Colonic mucosa (tissue), 4 donors: ENCODE measurements around the gene RMC1. TPM values are rescaled to one million over a fixed set of nuclear protein-coding genes. Genes with fewer than 3 reads are reported as not detected.

Experiments
- DNase-seq: peaks from one replicate; pipeline ENCODE4 v3.0.0-alpha.2; 2020
- H3K27ac ChIP-seq: fragments of 200-600 bp; one replicate; pipeline ENCODE4 v1.8.0; 2021
- H3K27me3 ChIP-seq: fragments of 200-600 bp; one replicate; pipeline ENCODE4 v1.8.0; 2021
- H3K36me3 ChIP-seq: fragments of 200-600 bp; one replicate; pipeline ENCODE4 v1.8.0; 2021
- H3K4me1 ChIP-seq: fragments of 200-600 bp; one replicate; pipeline ENCODE4 v1.8.0; 2021; ENCODE audit warnings: mild to moderate bottlenecking
- H3K4me3 ChIP-seq: fragments of 200-600 bp; one replicate; pipeline ENCODE4 v1.8.0; 2021
- H3K9ac ChIP-seq, 2 donors: one replicate each; pipeline ENCODE4 v1.7.0; 2013; ENCODE audit warnings: control low read depth in 2 of 2, low read depth in 2 of 2, low read length in 2 of 2
- H3K9me3 ChIP-seq: fragments of 200-600 bp; one replicate; pipeline ENCODE4 v1.8.0; 2021
- intact Hi-C: fragments of 100-400 bp; cut with DNase I; formaldehyde crosslinking; loops from one replicate; pipeline ENCODE4 v1.14.1; 2022
- total RNA-seq, 2 donors: library from RNA; stranded (reverse); fragmentation: NEBNext Ultra II Directional in 1 of 2; extraction: Animal tissue kit (Norgen Biotek cat#: 25700) in 1 of 2; gene quantifications; one replicate each; pipeline ENCODE4 v1.2.1, GENCODE V29; 2021
- TF ChIP-seq, protein P1 (sequence below): fragments of 200-600 bp; IDR thresholded peaks from one replicate; pipeline ENCODE4 v1.8.0; 2022; ENCODE audit warnings: antibody characterized with exemption, mild to moderate bottlenecking
- donor health status: healthy.
- donor health status: DM: no; HTN: no; CAD: no.
- donor health status: DM: no; HTN: no; CAD: no.

Gene RMC1
- total RNA-seq, 2 donors from 2014 or later = 28.4 to 34.9 TPM

DNA sequence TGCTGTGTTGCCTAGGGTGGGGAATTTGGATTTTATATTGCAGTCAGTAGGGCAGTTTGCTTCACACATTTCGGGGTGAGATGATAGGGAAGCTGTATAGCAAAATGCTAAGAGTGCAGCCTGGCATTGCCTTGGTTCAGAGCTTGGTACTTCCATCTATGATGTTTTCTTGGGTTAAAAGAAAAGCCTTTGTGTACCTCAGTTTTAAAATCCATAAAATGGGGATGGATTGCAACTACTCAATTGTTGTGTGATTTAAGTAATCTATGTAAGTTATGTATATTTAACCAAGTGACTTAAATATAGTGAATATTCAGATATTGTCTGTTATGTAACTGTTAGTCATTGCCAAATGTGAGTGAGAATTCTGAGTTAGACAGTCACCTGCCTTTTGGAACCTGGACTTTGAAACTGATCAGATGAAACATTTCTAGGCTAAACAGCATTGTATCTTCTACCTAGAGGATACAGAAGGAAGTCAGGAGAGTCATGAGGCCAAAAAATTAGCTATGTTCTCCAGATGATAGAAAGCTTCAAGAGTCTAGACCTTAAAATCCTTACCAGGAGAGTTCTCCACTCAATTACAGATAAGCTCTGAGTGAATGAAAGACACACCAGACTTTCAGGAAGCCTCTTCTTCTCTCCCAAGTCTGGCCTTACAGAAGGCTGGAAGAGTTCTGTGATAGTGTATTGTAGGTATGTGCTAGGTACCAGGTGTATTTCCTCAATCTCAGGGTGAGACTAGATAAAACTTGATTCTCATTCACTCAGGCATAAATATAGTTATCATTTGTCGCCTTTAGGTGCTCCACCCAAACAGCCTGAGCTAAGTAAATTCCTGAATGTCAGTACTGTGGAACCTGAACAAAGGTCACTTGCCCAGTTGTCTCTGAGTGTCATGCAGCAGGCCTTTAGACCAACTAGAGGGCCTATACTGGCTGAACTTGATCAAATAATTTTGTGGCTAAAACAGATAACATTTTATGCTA, 42.7 kb upstream of the RMC1 start:
- intact Hi-C loops = no loop called here
- Histone ChIP-seq H3K9me3 (no peaks in the 10 kb centered on the region), H3K4me1 (peaks cover 10% of the 10 kb centered on the region), H3K9ac (no peak overlapping the region), H3K36me3 (peaks cover 11% of the 10 kb centered on the region), H3K27me3 (no peaks in the 10 kb centered on the region), H3K4me3 (no peak overlapping the region), H3K27ac (peak overlapping the region; percentile 57)
- TF ChIP-seq, protein P1, sequence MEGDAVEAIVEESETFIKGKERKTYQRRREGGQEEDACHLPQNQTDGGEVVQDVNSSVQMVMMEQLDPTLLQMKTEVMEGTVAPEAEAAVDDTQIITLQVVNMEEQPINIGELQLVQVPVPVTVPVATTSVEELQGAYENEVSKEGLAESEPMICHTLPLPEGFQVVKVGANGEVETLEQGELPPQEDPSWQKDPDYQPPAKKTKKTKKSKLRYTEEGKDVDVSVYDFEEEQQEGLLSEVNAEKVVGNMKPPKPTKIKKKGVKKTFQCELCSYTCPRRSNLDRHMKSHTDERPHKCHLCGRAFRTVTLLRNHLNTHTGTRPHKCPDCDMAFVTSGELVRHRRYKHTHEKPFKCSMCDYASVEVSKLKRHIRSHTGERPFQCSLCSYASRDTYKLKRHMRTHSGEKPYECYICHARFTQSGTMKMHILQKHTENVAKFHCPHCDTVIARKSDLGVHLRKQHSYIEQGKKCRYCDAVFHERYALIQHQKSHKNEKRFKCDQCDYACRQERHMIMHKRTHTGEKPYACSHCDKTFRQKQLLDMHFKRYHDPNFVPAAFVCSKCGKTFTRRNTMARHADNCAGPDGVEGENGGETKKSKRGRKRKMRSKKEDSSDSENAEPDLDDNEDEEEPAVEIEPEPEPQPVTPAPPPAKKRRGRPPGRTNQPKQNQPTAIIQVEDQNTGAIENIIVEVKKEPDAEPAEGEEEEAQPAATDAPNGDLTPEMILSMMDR = no peak
- DNase-seq = peak; percentile 62

DNA sequence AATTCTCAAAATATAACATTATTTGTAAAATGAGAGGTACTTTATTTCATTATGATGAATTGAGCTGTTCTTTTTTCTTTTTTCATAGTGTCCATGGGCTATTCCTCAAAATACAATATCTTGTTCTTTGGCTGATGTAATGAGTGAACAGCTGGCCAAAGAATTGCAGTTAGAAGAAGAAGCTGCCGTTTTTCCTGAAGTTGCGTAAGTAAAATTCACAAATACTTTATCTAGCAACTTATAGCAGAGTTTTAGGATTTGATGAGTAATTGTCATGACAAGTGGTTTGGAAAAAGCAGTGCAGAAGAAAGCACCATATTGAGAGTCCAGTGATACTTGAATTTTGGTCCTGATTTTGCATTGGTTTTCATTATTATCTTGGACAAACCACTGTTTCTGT, 40.4 kb upstream of the RMC1 start:
- intact Hi-C loops = no loop called here
- no peak overlapping the region for H3K4me3 ChIP-seq
- H3K27ac ChIP-seq = no peak overlapping the region
- H3K9me3 ChIP-seq = no peaks in the 10 kb centered on the region
- no peak overlapping the region for H3K9ac ChIP-seq
- peaks cover 25% of the 10 kb centered on the region for H3K36me3 ChIP-seq
- TF ChIP-seq, protein P1 = no peak
- no peaks in the 10 kb centered on the region for H3K27me3 ChIP-seq
- no peak for DNase-seq
- peaks cover 10% of the 10 kb centered on the region for H3K4me1 ChIP-seq

DNA sequence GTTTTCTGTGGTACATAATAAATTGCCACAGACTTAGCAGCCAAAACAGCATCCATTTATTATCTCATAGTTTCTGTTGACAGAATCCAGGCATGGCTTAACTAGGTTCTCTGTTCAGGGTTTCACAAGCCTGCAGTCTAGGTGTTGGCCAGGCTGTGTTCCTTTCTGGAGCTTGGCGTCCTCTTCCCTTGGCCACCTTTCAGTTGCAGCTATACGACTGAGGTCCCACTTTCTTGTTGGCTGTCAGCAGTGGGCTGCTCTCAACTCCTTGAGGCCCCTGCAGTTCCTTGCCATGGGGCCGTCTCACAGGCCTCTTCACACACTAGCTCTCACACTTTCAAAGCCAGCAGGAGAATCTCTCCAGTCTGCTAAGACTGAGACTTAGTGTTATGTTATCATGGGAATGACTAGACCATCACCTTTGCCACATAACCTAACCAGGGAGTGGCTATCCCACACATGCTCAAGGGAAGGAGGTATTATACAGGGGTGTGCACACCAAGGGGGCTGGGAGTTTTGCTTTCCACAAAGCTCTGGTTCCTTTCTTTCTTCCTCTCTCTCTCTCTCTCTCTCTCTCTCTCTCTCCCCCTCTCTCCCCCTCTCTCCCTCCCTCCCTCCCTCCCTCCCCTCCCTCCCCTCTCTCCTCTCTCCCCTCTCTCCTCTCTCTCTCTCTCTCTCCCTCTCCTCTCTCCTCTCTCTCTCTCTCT, 34.4 kb upstream of the RMC1 start:
- Histone ChIP-seq H3K4me1 (no peaks in the 10 kb centered on the region), H3K4me3 (no peak overlapping the region), H3K27me3 (no peaks in the 10 kb centered on the region), H3K27ac (no peak overlapping the region), H3K36me3 (peaks cover 32% of the 10 kb centered on the region), H3K9me3 (no peaks in the 10 kb centered on the region), H3K9ac (no peak overlapping the region)
- intact Hi-C loops = no loop called here
- DNase-seq = no peak
- TF ChIP-seq, protein P1 = no peak

DNA sequence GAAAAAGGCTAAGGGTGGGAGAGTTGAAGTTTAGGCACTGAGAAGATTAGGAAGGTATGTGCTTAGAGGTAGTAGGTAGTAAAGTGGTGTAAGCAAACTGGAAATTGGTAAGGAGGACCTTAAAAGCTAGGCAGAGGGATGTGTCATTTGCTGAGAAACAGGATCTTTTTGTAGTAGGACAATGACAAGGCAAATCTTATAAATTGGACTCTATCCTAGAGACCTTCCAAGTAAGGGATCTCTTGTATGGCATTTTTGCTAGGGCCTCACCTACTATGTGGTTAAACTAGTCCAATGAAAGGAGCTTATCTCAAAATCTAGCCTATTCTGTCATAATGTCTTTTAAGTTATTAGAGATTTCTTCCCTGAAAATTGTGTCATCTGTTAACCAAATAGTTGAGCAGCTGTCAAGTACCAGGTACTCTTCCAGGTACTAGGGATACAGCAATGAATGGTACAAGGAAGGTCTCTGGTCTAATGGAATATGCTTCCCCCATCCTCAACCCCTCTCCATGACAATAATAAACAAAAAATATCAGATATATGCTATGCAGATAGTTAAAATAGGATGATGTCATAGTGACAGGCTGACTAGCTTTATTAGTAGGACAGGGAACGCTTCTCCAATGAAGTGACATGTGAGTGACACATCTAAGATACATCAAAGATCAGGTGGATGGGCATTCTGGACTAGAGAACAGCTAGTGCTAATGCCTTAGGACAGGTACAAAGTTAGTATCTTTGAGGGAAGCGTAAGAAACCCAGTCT, 32.5 kb upstream of the RMC1 start:
- no peak for DNase-seq
- Histone ChIP-seq H3K4me1 (no peaks in the 10 kb centered on the region), H3K9me3 (no peaks in the 10 kb centered on the region), H3K4me3 (no peak overlapping the region), H3K27me3 (no peaks in the 10 kb centered on the region), H3K36me3 (peaks cover 28% of the 10 kb centered on the region), H3K9ac (no peak overlapping the region), H3K27ac (no peak overlapping the region)
- TF ChIP-seq, protein P1 = no peak
- intact Hi-C loops = no loop called here

DNA sequence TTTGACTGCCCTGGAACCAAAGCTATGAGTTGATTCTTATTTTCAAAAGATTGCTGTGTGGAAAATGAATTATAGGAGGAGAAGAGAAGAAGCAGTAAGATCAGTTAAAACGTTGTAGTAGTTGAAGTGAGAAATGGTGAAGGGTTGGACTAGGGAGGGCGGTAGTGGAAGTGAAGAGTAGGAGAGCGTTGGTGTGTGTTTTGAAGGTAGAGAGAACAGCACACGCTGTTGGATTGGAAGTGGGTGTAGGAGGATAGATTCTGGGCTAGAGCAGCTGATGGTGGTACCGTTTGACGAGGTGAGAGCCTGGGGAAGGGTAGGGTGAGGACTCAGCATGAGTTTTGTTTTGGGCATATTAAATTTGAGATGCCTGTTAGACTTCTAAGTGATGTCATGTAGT, 31.8 kb upstream of the RMC1 start:
- no peak overlapping the region for H3K27ac ChIP-seq

More for the DNA sequence above, 31.8 kb upstream of the RMC1 start:
- H3K36me3 ChIP-seq = peaks cover 23% of the 10 kb centered on the region
- TF ChIP-seq, protein P1 = no peak
- DNase-seq = no peak
- no peaks in the 10 kb centered on the region for H3K27me3 ChIP-seq
- H3K4me3 ChIP-seq = no peak overlapping the region
- intact Hi-C loops = no loop called here
- H3K9me3 ChIP-seq = no peaks in the 10 kb centered on the region
- no peaks in the 10 kb centered on the region for H3K4me1 ChIP-seq
- H3K9ac ChIP-seq = no peak overlapping the region
